PFSK-1 (cell line): ENCODE measurements around the gene VPS37B.

ENCODE experiments used
- FOXP2 ChIP-seq: optimal IDR thresholded peaks from 2 replicates; pipeline ENCODE3; 2011; ENCODE audit warnings: borderline replicate concordance, control low read depth, inconsistent platforms; ENCODE audit not compliant: insufficient read depth; ENCODE audit errors: extremely low read length, extremely low read depth
- POLR2AphosphoS5 ChIP-seq: IDR thresholded peaks from 2 replicates; pipeline ENCODE4 v1.6.1; 2012; ENCODE audit warnings: low read depth, mild to moderate bottlenecking, control low read depth, low read length, moderate library complexity
- SIN3A ChIP-seq: IDR thresholded peaks from 2 replicates; pipeline ENCODE4 v1.6.1; 2012; ENCODE audit warnings: mild to moderate bottlenecking, low read length, moderate library complexity, borderline replicate concordance; ENCODE audit not compliant: insufficient read depth
- TAF1 ChIP-seq: IDR thresholded peaks from 2 replicates; pipeline ENCODE4 v1.6.1; 2012; ENCODE audit warnings: low read length, control low read depth, borderline replicate concordance; ENCODE audit not compliant: insufficient read depth
- TF ChIP-seq, protein P1 (sequence below), 2 experiments: IDR thresholded peaks; 2 replicates each; pipeline versions ENCODE4 v1.6.1 to v1.8.0; 2011 to 2012; ENCODE audit warnings: low read depth in 2 of 2, low read length in 2 of 2, control low read depth in 1 of 2, inconsistent platforms in 1 of 2, mild to moderate bottlenecking in 1 of 2, moderate library complexity in 1 of 2; ENCODE audit not compliant: insufficient read depth in 1 of 2

- TF ChIP-seq TAF1 (no peak), POLR2AphosphoS5 (no peak), FOXP2 (no peak), SIN3A (no peak)
- TF ChIP-seq, protein P1, sequence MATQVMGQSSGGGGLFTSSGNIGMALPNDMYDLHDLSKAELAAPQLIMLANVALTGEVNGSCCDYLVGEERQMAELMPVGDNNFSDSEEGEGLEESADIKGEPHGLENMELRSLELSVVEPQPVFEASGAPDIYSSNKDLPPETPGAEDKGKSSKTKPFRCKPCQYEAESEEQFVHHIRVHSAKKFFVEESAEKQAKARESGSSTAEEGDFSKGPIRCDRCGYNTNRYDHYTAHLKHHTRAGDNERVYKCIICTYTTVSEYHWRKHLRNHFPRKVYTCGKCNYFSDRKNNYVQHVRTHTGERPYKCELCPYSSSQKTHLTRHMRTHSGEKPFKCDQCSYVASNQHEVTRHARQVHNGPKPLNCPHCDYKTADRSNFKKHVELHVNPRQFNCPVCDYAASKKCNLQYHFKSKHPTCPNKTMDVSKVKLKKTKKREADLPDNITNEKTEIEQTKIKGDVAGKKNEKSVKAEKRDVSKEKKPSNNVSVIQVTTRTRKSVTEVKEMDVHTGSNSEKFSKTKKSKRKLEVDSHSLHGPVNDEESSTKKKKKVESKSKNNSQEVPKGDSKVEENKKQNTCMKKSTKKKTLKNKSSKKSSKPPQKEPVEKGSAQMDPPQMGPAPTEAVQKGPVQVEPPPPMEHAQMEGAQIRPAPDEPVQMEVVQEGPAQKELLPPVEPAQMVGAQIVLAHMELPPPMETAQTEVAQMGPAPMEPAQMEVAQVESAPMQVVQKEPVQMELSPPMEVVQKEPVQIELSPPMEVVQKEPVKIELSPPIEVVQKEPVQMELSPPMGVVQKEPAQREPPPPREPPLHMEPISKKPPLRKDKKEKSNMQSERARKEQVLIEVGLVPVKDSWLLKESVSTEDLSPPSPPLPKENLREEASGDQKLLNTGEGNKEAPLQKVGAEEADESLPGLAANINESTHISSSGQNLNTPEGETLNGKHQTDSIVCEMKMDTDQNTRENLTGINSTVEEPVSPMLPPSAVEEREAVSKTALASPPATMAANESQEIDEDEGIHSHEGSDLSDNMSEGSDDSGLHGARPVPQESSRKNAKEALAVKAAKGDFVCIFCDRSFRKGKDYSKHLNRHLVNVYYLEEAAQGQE (IDR thresholded peaks at IDR 0.05; ENCODE audit: insufficient read depth in 1 of 2, low read depth in 2 of 2, low read length in 2 of 2), result no peak
Observed at GRCh38 chr12:122895320-122895703, 612 bp downstream of the VPS37B start.
